MM.1S (cell line): ENCODE measurements around the gene ZCCHC3.

Source experiments
- EZH2 ChIP-seq: fragments of 300-600 bp; sonication (generic); optimal IDR thresholded peaks from 2 replicates; pipeline ENCODE3; 2017; ENCODE audit warnings: low read depth, mild to moderate bottlenecking, antibody characterized with exemption, low read length, mixed read lengths
- EZH2phosphoT487 ChIP-seq: fragments of 300-600 bp; sonication (generic); IDR thresholded peaks from 2 replicates; pipeline ENCODE4 v1.6.1; 2018; ENCODE audit warnings: antibody characterized with exemption, low read length
- TF ChIP-seq, protein P1 (sequence below): fragments of 300-600 bp; sonication (generic); IDR thresholded peaks from 2 replicates; pipeline ENCODE4 v1.5.1; 2016; ENCODE audit warnings: antibody characterized with exemption, low read length, mixed read lengths

DNA sequence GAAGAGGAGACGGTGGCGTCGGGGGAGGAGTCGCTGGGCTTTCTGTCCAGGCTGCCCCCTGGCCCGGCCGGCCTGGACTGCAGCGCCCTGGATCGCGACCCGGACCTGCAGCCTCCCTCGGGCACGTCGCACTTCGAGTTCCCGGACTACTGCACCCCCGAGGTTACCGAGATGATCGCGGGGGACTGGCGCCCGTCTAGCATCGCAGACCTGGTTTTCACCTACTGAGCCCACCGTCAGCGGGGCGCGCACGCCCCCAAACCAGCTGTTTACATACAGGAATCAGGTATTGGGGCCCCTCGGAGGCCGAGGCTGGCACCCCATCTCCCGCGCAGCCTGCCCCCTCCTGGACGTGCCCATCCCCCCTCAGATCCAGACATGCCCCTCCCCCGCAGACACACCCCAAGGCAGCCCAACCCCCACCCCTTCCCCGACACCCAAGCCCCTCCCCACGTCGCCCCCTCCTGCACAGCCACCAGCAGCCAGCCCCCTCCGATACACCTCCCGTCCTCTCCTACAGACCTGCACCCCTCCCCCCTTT lies 29.3 kb downstream of the ZCCHC3 start:
- TF ChIP-seq, protein P1, sequence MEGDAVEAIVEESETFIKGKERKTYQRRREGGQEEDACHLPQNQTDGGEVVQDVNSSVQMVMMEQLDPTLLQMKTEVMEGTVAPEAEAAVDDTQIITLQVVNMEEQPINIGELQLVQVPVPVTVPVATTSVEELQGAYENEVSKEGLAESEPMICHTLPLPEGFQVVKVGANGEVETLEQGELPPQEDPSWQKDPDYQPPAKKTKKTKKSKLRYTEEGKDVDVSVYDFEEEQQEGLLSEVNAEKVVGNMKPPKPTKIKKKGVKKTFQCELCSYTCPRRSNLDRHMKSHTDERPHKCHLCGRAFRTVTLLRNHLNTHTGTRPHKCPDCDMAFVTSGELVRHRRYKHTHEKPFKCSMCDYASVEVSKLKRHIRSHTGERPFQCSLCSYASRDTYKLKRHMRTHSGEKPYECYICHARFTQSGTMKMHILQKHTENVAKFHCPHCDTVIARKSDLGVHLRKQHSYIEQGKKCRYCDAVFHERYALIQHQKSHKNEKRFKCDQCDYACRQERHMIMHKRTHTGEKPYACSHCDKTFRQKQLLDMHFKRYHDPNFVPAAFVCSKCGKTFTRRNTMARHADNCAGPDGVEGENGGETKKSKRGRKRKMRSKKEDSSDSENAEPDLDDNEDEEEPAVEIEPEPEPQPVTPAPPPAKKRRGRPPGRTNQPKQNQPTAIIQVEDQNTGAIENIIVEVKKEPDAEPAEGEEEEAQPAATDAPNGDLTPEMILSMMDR, result no peak
- TF ChIP-seq EZH2 (no peak), EZH2phosphoT487 (no peak)
